ENCODE data around the gene DENND4A.
"Not testable (repeated sequence)": the region's sequence is repeated elsewhere in the genome, so short reads cannot be mapped to it uniquely, and the experiment has no call there.

The DENND4A gene

GRCh38 chr15:65818927-65819562 is 27.0 kb upstream of the DENND4A start:
- DNase-seq, result no peak

- no peak for DNase-seq
Observed at GRCh38 chr15:65816441-65816840, 24.3 kb upstream of the DENND4A start.

- DNase-seq, result not testable (repeated sequence)
Observed at GRCh38 chr15:65816008-65816407, 23.9 kb upstream of the DENND4A start.

- not testable (repeated sequence) for DNase-seq
Observed at GRCh38 chr15:65814271-65814670, 22.2 kb upstream of the DENND4A start.

- no peak for DNase-seq
Observed at GRCh38 chr15:65812916-65813315, 20.8 kb upstream of the DENND4A start.

- no peak for DNase-seq
Observed at GRCh38 chr15:65812467-65812866, 20.4 kb upstream of the DENND4A start.

GRCh38 chr15:65811835-65812234 is 19.7 kb upstream of the DENND4A start:
- DNase-seq, result no peak

- not testable (repeated sequence) for DNase-seq
Observed at GRCh38 chr15:65811011-65811733, 19.1 kb upstream of the DENND4A start.

- no peak for DNase-seq
Observed at GRCh38 chr15:65806397-65806796, 14.3 kb upstream of the DENND4A start.

- no peak for DNase-seq
Observed at GRCh38 chr15:65805019-65805745, 13.1 kb upstream of the DENND4A start.

GRCh38 chr15:65804252-65804931 is 12.3 kb upstream of the DENND4A start:
- DNase-seq, result peak; percentile 45

GRCh38 chr15:65801229-65801805 is 9.2 kb upstream of the DENND4A start:
- DNase-seq, result no peak

GRCh38 chr15:65796610-65797078 is 4.6 kb upstream of the DENND4A start:
- peak; percentile 75 for DNase-seq

- DNase-seq, result no peak
Observed at GRCh38 chr15:65795663-65796216, 3.6 kb upstream of the DENND4A start.

- DNase-seq, result no peak
Observed at GRCh38 chr15:65793818-65794104, 1.7 kb upstream of the DENND4A start.

GRCh38 chr15:65792988-65793817 is 1.1 kb upstream of the DENND4A start:
- DNase-seq, result no peak

- DNase-seq, result peak; percentile 39
Observed at GRCh38 chr15:65791335-65792137, 557 bp downstream of the DENND4A start.

GRCh38 chr15:65790694-65791334 is 1.3 kb downstream of the DENND4A start:
- peak; percentile 28 for DNase-seq

GRCh38 chr15:65789759-65790425 is 2.2 kb downstream of the DENND4A start:
- DNase-seq, result no peak

- no peak for DNase-seq
Observed at GRCh38 chr15:65789105-65789504, 3.0 kb downstream of the DENND4A start.
